MM.1S (cell line): ENCODE data around the gene CCL1.
"Not testable (repeated sequence)": the region's sequence is repeated elsewhere in the genome, so short reads cannot be mapped to it uniquely, and the experiment has no call there.

Experiments
- DNase-seq: peaks from one replicate; pipeline ENCODE4 v3.0.0-alpha.2; 2015
- H2AFZ ChIP-seq: fragments of 300-600 bp; sonication (generic); 2 replicates; pipeline ENCODE4 v1.6.0; 2016; ENCODE audit warnings: antibody characterized with exemption, low read length
- H3F3A ChIP-seq: fragments of 300-600 bp; sonication (generic); 2 replicates; pipeline ENCODE4 v1.6.1; 2016; ENCODE audit warnings: mild to moderate bottlenecking, antibody characterized with exemption, low read length, moderate library complexity, mixed read lengths; ENCODE audit not compliant: insufficient read depth
- H3K27ac ChIP-seq: fragments of 300-600 bp; sonication (generic); 2 replicates; pipeline ENCODE4 v1.5.1; 2016; ENCODE audit warnings: mild to moderate bottlenecking, low read length
- H3K27me3 ChIP-seq: fragments of 300-600 bp; sonication (generic); replicated peaks from 2 replicates; pipeline ENCODE4 v1.6.0; 2016; ENCODE audit warnings: low read length; ENCODE audit not compliant: insufficient read depth
- H3K36me3 ChIP-seq: fragments of 300-600 bp; sonication (generic); replicated peaks from 2 replicates; pipeline ENCODE4 v1.6.1; 2016; ENCODE audit warnings: mild to moderate bottlenecking, low read length, mixed read lengths; ENCODE audit not compliant: insufficient read depth
- H3K4me1 ChIP-seq: fragments of 300-600 bp; sonication (generic); 2 replicates; pipeline ENCODE4 v1.6.1; 2016; ENCODE audit warnings: low read length, mixed read lengths
- H3K4me2 ChIP-seq: fragments of 300-600 bp; sonication (generic); 2 replicates; pipeline ENCODE4 v1.6.0; 2016; ENCODE audit warnings: low read depth, low read length
- H3K4me3 ChIP-seq: fragments of 300-600 bp; sonication (generic); 2 replicates; pipeline ENCODE4 v1.5.1; 2016; ENCODE audit warnings: low read length, mixed read lengths
- H3K79me2 ChIP-seq: fragments of 300-600 bp; sonication (generic); 2 replicates; pipeline ENCODE4 v1.6.1; 2016; ENCODE audit warnings: mixed run types, low read length, mixed read lengths
- H3K9ac ChIP-seq: fragments of 300-600 bp; sonication (generic); 2 replicates; pipeline ENCODE4 v1.6.1; 2016; ENCODE audit warnings: low read length, mixed read lengths
- H3K9me2 ChIP-seq: fragments of 300-600 bp; sonication (generic); replicated peaks from 2 replicates; pipeline ENCODE4 v1.6.1; 2016; ENCODE audit warnings: mild to moderate bottlenecking, low read length, mixed read lengths; ENCODE audit not compliant: insufficient read depth
- H3K9me3 ChIP-seq: fragments of 300-600 bp; sonication (generic); replicated peaks from 2 replicates; pipeline ENCODE4 v1.6.1; 2016; ENCODE audit warnings: mild to moderate bottlenecking, low read length, mixed read lengths; ENCODE audit not compliant: insufficient read depth
- H4K20me1 ChIP-seq: fragments of 300-600 bp; sonication (generic); 2 replicates; pipeline ENCODE4 v1.6.1; 2016; ENCODE audit warnings: mild to moderate bottlenecking, low read length, moderate library complexity, mixed read lengths; ENCODE audit not compliant: insufficient read depth
- EZH2 ChIP-seq: fragments of 300-600 bp; sonication (generic); optimal IDR thresholded peaks from 2 replicates; pipeline ENCODE3; 2017; ENCODE audit warnings: low read depth, mild to moderate bottlenecking, antibody characterized with exemption, low read length, mixed read lengths
- EZH2phosphoT487 ChIP-seq: fragments of 300-600 bp; sonication (generic); IDR thresholded peaks from 2 replicates; pipeline ENCODE4 v1.6.1; 2018; ENCODE audit warnings: antibody characterized with exemption, low read length
- TF ChIP-seq, protein P1 (sequence below): fragments of 300-600 bp; sonication (generic); IDR thresholded peaks from 2 replicates; pipeline ENCODE4 v1.5.1; 2016; ENCODE audit warnings: antibody characterized with exemption, low read length, mixed read lengths

CCL1 gene

DNA sequence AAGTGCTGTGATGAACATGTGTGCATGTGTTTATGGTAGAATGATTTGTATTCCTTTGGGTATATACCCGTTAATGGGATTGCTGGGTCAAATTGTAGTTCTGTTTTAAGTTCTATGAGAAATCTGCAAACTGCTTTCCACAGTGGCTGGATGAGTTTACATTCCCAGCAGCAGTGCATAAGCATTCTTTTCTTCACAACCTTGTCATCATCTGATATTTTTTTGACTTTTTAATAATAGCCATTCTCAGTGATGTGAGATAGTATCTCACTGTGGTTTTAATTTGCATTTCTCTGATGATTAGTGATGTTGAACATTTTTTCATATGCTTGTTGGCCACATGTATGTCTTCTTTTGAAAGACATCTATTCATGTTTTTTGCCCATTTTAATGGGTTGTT, 25.3 kb downstream of the CCL1 start:
- H3K36me3 ChIP-seq, result no peaks in the 10 kb centered on the region
- no peaks in the 10 kb centered on the region for H3K4me1 ChIP-seq
- H3K9ac ChIP-seq, result no peak overlapping the region
- no peaks in the 10 kb centered on the region; the same call in 1 of the 2 replicates for H3K9me2 ChIP-seq
- H3K79me2 ChIP-seq, result no peaks in the 10 kb centered on the region
- H3K9me3 ChIP-seq, result no peaks in the 10 kb centered on the region
- no peak overlapping the region for H3K4me3 ChIP-seq
- no peak for TF ChIP-seq EZH2
- TF ChIP-seq, protein P1, sequence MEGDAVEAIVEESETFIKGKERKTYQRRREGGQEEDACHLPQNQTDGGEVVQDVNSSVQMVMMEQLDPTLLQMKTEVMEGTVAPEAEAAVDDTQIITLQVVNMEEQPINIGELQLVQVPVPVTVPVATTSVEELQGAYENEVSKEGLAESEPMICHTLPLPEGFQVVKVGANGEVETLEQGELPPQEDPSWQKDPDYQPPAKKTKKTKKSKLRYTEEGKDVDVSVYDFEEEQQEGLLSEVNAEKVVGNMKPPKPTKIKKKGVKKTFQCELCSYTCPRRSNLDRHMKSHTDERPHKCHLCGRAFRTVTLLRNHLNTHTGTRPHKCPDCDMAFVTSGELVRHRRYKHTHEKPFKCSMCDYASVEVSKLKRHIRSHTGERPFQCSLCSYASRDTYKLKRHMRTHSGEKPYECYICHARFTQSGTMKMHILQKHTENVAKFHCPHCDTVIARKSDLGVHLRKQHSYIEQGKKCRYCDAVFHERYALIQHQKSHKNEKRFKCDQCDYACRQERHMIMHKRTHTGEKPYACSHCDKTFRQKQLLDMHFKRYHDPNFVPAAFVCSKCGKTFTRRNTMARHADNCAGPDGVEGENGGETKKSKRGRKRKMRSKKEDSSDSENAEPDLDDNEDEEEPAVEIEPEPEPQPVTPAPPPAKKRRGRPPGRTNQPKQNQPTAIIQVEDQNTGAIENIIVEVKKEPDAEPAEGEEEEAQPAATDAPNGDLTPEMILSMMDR, result no peak
- no peak for TF ChIP-seq EZH2phosphoT487
- H4K20me1 ChIP-seq, result no peaks in the 10 kb centered on the region
- H3K4me2 ChIP-seq, result no peak overlapping the region
- H3K27me3 ChIP-seq, result no peaks in the 10 kb centered on the region
- no peaks in the 10 kb centered on the region for H3F3A ChIP-seq
- DNase-seq, result no peak
- no peak overlapping the region for H2AFZ ChIP-seq
- no peak overlapping the region for H3K27ac ChIP-seq

DNA sequence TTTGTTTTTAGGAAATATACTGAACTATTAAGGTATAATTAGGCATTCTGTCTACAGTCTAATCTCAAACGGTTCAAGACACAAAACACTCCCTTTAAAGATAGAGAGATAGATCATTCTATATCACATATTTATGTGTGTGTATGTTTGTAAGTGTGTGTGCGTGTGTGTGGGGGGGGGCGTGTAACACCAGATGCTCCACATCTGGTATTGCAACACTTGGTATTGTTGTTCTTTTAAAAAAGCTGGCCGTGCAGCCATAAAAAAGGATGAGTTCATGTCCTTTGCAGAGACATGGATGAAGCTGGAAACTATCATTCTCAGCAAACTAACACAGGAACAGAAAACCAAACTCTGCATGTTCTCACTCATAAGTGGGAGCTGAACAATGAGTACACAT, 35.5 kb downstream of the CCL1 start:
- not testable (repeated sequence) for H3K4me1 ChIP-seq, H3K36me3 ChIP-seq, H3K9me3 ChIP-seq, H3K27me3 ChIP-seq, H3K79me2 ChIP-seq, H4K20me1 ChIP-seq, DNase-seq, H2AFZ ChIP-seq, H3F3A ChIP-seq, H3K4me2 ChIP-seq, H3K9ac ChIP-seq, H3K4me3 ChIP-seq, H3K9me2 ChIP-seq, H3K27ac ChIP-seq

DNA sequence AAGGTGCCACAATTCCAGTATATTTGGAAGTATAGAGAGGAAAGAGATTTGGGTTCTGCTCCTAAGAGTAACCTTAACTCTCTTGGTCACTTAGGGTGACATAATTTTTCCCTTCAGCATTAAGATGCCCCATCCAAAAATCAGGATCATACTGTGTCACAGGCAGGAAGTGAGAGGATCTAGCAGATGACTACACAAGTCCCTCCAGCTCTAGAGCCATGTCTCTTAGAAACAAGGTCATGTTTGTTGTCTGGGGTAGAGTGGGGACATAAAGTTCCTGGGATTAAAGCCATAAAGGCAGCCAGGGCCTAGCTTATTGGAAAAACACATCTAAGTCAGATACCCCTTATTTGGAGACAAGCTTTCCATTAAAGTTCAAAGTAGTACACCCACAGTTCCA, 41.1 kb downstream of the CCL1 start:
- no peaks in the 10 kb centered on the region for H4K20me1 ChIP-seq
- no peaks in the 10 kb centered on the region for H3K27me3 ChIP-seq
- TF ChIP-seq, protein P1, result no peak
- H3K4me1 ChIP-seq, result no peaks in the 10 kb centered on the region
- no peak overlapping the region for H3K4me2 ChIP-seq
- DNase-seq, result no peak
- H3K9ac ChIP-seq, result no peak overlapping the region
- no peaks in the 10 kb centered on the region for H3F3A ChIP-seq
- no peaks in the 10 kb centered on the region for H3K79me2 ChIP-seq
- H3K9me2 ChIP-seq, result no peaks in the 10 kb centered on the region
- H3K27ac ChIP-seq, result no peak overlapping the region
- no peak overlapping the region for H2AFZ ChIP-seq
- H3K9me3 ChIP-seq, result no peaks in the 10 kb centered on the region
- no peak overlapping the region for H3K4me3 ChIP-seq
- H3K36me3 ChIP-seq, result no peaks in the 10 kb centered on the region

DNA sequence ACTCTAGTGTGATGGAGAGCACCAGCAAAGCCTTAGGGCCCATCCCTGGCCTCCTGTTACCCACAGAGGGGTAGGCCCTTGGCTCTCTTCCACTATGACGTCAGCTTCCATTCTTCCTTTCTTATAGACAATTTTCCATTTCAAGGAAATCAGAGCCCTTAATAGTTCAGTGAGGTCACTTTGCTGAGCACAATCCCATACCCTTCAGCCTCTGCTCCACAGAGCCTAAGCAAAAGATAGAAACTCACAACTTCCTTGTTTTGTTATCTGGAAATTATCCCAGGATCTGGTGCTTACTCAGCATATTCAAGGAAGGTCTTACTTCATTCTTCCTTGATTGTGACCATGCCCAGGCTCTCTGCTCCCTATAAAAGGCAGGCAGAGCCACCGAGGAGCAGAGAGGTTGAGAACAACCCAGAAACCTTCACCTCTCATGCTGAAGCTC, 44.0 kb downstream of the CCL1 start, which contains the start of gene CCL8:
TSS of gene CCL8 (plus strand) at position 397 of the 445 bp plus-strand sequence. CDS start 67 bp downstream, outside the sequence.
- TF ChIP-seq EZH2phosphoT487 (no peak), EZH2 (no peak)
- TF ChIP-seq, protein P1, result no peak
- no peaks in the 10 kb centered on the region for H4K20me1 ChIP-seq
- no peak within 1 kb of the TSS for H3K27ac ChIP-seq
- no peaks in the 10 kb centered on the region for H3K9me3 ChIP-seq
- DNase-seq, result no peak
- no peaks in the 10 kb centered on the region for H3K36me3 ChIP-seq
- H2AFZ ChIP-seq, result no peak within 1 kb of the TSS
- no peak within 1 kb of the TSS for H3K9ac ChIP-seq
- no peaks in the 10 kb centered on the region for H3K27me3 ChIP-seq
- H3K4me1 ChIP-seq, result peaks cover 6% of the 10 kb centered on the region
- no peaks in the 10 kb centered on the region for H3K79me2 ChIP-seq
- H3K9me2 ChIP-seq, result no peaks in the 10 kb centered on the region
- H3K4me3 ChIP-seq, result no peak within 1 kb of the TSS
- no peaks in the 10 kb centered on the region for H3F3A ChIP-seq
- H3K4me2 ChIP-seq, result no peak within 1 kb of the TSS
